Measurements from ENCODE around the gene ALPL.

DNA sequence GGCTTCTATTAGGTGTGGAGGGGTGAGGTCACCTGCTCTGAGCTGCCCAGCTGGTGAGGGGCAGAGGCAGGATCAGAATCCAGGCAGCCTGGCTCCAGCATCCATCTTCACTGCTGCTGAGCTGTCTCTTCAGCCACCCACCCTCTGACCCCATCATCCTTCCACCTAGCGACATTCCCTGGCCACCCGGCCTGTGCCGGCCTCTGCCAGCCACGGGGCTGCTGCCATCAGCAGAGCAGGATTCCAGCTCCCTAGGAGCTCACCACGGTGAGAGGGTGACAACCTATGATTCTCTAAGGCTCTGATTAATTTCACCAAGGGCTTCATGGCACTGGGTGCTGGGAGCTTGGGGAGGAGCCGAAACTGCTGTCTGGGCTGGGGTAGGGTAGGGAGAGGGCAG is 32.1 kb downstream of the ALPL start:
- TF ChIP-seq, protein P1, sequence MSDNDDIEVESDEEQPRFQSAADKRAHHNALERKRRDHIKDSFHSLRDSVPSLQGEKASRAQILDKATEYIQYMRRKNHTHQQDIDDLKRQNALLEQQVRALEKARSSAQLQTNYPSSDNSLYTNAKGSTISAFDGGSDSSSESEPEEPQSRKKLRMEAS (IDR thresholded peaks at IDR 0.05): no peak
- TF ChIP-seq CEBPB (IDR thresholded peaks at IDR 0.05) (no peak), SMC3 (IDR thresholded peaks at IDR 0.05) (no peak), POLR2AphosphoS2 (conservative IDR thresholded peaks at IDR 0.05; ENCODE audit: low read length) (no peak), POLR2A (IDR thresholded peaks at IDR 0.05; ENCODE audit: low read length) (no peak), MYC (IDR thresholded peaks at IDR 0.05; ENCODE audit: borderline replicate concordance, low read length) (no peak), JUN (IDR thresholded peaks at IDR 0.05) (no peak)
- TF ChIP-seq, protein P2, sequence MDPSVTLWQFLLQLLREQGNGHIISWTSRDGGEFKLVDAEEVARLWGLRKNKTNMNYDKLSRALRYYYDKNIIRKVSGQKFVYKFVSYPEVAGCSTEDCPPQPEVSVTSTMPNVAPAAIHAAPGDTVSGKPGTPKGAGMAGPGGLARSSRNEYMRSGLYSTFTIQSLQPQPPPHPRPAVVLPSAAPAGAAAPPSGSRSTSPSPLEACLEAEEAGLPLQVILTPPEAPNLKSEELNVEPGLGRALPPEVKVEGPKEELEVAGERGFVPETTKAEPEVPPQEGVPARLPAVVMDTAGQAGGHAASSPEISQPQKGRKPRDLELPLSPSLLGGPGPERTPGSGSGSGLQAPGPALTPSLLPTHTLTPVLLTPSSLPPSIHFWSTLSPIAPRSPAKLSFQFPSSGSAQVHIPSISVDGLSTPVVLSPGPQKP (IDR thresholded peaks at IDR 0.05; ENCODE audit: low read depth, low read length): no peak
- TF ChIP-seq, protein P3, sequence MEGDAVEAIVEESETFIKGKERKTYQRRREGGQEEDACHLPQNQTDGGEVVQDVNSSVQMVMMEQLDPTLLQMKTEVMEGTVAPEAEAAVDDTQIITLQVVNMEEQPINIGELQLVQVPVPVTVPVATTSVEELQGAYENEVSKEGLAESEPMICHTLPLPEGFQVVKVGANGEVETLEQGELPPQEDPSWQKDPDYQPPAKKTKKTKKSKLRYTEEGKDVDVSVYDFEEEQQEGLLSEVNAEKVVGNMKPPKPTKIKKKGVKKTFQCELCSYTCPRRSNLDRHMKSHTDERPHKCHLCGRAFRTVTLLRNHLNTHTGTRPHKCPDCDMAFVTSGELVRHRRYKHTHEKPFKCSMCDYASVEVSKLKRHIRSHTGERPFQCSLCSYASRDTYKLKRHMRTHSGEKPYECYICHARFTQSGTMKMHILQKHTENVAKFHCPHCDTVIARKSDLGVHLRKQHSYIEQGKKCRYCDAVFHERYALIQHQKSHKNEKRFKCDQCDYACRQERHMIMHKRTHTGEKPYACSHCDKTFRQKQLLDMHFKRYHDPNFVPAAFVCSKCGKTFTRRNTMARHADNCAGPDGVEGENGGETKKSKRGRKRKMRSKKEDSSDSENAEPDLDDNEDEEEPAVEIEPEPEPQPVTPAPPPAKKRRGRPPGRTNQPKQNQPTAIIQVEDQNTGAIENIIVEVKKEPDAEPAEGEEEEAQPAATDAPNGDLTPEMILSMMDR (IDR thresholded peaks at IDR 0.05): no peak
- TF ChIP-seq, protein P4, sequence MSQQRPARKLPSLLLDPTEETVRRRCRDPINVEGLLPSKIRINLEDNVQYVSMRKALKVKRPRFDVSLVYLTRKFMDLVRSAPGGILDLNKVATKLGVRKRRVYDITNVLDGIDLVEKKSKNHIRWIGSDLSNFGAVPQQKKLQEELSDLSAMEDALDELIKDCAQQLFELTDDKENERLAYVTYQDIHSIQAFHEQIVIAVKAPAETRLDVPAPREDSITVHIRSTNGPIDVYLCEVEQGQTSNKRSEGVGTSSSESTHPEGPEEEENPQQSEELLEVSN (IDR thresholded peaks at IDR 0.05; ENCODE audit: borderline replicate concordance, low read depth): no peak

Data from A549 (cell line).